NCI-H82 treated with DMSO at 0.1 percent for 48 hours (cell line): ENCODE results near the gene LARP4B.

Experiments
- DNase-seq: peaks from one replicate; lab custom pipeline; 2025; ENCODE audit not compliant: unreplicated experiment; lab: John Stamatoyannopoulos, UW

Gene LARP4B

DNA sequence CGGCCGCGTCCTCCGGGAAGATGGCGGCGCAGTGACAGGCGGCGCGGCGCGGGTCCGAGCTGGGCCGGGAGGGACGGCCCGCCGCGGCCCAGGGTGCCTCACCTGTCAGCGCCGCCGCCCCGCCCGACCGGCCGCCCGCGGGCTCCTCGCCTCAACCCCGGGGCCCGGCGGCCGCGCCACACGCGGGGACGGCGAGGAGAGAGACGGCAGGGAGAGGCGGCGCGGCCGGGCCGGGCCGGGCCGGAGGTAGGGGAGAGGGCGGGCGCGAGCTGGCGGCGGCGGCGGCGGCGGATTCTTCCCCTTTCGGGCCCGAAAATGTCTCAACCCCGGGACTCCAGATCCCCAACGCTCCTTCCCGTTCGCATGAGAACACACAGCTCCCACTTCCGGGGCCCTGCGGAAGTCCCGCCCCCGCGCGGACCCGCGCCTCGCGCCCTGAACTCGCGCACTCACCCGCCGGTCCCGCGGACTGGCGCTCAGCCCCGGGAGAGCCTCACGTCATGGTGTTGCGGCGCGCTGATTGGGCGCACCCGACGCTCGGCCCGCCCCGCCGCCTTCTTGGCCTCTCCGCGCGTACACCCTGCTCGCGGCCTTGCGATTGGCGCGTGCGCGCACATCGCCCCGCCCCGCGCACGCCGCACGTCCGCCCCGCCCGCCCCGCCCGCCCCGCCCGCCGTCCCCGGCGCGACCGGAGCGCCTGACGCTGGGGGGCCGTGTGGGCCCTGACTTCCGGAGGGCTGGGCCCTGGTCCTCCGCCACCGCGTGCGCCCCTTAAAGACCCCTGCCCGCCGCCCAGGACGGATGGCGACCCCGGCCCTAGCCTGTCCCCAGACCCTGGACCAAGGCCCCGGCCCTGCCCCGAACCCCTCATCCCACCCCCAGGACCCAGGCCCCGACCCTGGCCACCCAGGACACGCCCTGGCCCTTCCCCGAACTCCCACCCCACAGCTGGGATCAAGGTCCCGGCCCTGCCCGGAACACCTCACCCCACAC, at the start of gene LARP4B:
TSS of gene LARP4B (minus strand) at position 380 of the 993 bp plus-strand sequence. CDS start 45,984 bp downstream, outside the sequence.
- DNase-seq, result peak; percentile 77

DNA sequence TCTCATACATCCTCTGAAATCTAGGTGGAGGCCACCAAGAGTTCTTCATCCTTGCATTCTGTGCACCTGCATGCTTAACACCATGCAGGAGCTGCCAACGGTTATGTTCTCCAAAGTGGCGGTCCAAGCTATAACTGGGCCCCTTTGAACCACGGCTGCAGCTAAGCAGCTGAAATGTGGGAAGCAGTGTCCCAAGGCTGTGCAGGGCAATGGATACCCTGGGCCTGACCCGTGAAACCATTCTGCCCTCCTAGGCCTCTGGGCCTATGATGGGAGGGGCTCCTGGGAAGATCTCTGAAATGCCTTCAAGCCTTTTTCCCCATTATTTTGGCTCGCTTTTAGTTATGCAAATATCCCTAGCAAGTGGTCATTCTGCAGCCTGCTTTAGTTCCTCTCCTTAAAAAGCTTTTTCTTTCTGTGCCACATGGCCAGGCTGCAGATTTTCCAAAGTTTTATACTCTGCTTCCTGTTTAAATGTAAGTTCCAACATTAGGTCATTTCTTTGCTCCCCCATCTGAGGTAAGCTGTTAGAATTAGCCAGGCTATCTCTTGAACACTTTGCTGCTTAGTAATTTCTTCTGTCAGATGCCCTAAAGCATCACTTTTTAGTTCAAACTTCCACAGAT, 49.1 kb upstream of the LARP4B start:
- DNase-seq, result no peak

DNA sequence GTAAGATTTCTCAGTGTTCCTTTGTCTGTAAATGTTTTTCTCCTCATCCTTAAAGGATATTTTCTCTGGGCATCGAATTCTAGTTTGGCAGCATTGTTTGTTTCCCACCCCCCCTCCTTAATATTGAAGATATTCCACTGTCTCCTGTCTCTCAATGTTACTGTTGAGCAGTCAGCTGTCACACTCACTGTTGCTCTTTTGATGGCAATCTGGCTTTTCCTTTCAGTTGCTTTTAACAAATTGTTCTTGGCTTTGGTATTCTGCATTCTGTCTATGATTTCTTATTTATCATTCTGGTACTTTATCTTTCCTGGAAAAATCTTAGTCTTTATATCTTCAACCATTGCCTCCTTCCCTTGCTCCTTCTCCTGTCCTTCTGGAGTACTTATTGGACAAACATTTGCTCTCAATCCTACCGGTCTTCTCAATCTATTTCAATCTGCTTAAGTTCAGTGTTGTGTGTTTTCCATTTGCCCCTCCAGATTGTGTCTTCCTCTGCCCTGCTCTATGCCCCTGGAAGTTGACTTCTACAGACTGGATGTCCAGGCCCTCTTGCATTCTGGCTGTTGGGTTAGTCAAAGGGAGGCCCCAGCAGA, 47.4 kb upstream of the LARP4B start:
- no peak for DNase-seq

DNA sequence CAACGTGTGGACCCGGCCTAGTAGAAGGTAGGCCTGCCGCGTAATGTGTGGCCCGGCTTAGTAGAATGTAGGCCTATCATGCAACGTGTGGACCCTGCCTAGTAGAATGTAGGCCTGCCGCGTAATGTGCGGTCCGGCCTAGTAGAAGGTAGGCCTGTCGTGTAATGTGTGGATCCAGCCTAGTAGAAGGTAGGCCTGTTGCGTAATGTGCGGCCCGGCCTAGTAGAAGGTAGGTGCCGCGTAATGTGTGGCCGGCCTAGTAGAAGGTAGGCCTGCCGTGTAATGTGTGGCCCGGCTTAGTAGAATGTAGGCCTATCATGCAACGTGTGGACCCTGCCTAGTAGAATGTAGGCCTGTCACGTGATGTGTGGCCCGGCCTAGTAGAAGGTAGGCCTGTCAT, 44.8 kb upstream of the LARP4B start:
- no peak for DNase-seq

DNA sequence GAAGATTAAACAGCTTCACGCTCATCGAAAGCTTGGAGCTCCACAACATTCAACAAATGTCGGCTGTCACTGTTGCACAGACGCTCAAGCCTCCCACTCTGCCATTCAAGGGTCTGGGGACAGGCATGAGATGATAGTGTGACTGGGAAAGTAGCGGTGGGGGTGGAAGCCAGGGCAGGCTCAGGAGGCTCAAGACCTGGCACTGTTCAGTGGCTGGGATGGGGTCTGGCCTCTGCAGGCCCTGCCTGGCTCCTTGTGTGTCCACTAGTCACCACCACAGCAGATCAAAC, 43.2 kb upstream of the LARP4B start:
- no peak for DNase-seq

DNA sequence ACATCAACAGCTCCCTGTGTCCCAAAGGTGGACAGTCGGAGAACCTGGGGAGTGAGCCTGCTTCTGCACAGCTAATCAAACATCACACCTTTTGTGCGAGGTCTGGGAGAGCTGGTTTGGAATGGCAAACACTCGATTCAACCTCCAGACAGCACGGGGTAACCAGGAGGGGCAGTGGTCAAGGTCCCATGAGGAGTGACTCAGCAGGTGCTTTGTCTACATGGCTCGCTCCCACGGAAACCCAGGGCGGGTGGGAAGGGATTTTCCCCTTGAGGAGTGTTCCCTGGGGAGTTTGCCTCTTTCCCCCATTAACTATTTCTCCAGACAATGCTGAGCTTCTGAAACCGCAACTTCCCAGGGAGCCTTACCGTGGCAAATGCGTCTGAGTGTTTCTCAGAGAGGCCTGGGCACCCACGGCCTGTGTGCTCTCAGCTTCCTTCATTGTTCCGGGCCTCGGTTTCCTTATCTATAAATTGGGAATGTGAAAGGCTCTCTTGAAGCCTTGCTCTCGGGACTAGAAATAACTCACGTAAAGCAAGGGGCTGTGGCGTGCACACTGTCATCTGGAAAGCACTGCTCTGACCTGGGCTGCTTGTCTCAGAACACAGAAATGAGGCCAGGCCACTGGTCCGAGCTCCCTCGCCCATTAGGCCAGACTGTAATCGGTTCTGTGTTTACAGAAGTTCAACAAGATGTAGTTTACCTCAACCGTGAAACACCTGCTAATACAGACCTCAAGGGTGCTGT, 42.7 kb upstream of the LARP4B start:
- DNase-seq, result no peak

DNA sequence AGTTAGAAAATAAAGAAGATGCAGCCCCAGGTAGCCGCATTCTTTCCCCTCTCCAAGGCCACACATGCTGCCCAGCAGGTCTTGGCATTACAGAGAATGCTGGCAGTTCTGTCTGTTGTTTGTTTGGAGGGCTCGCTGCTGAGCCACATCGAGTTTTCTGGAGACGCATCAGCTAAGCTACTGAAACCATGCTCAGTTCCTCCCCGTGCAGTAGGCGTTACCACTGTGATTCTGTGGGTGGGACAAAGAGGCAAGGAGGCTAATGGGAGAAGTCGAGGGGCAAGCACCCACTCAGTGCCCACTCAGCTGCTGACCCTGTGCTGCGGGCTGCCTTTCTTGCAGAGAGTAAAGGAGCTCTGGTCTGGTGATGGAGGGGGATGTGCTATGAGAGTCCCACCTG, 41.3 kb upstream of the LARP4B start:
- no peak for DNase-seq

DNA sequence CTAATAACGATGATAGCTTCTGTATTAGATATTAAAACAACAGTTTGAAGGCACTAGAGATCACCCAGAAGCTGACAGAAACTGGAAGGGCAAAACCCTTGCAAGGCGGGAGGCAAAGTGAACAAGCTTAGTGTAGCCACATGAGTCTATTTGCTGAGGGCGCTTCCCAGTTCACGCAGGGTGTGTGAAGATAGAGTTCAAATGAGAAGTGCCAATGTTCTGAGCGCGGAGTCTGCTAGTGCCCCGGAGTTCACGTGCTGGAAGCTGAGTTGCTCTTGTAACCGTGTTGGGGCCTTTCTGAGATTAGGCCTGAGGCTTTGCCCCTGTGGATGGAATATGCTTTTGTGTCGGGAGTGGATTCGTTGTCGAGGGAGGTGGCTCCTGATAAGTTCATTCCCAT, 40.1 kb upstream of the LARP4B start:
- DNase-seq, result no peak

DNA sequence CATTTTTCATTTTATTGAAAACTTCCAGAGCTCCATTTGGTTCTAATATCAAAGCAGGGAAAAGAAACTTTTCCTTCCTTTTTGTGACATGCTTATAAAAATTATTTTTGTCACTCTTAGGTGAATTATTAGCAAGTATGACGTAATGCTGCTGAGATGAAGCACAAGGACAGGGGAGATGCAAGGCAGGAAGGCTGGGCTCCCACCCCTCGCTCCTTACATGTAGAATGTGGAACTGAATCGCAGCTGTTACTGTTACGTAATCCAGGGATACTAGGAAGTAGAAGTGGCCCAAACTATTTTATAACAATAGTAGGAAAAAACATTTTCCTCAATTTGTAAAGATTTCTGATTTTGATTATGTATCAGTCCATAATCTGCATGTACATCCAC, 39.6 kb upstream of the LARP4B start:
- DNase-seq, result no peak

DNA sequence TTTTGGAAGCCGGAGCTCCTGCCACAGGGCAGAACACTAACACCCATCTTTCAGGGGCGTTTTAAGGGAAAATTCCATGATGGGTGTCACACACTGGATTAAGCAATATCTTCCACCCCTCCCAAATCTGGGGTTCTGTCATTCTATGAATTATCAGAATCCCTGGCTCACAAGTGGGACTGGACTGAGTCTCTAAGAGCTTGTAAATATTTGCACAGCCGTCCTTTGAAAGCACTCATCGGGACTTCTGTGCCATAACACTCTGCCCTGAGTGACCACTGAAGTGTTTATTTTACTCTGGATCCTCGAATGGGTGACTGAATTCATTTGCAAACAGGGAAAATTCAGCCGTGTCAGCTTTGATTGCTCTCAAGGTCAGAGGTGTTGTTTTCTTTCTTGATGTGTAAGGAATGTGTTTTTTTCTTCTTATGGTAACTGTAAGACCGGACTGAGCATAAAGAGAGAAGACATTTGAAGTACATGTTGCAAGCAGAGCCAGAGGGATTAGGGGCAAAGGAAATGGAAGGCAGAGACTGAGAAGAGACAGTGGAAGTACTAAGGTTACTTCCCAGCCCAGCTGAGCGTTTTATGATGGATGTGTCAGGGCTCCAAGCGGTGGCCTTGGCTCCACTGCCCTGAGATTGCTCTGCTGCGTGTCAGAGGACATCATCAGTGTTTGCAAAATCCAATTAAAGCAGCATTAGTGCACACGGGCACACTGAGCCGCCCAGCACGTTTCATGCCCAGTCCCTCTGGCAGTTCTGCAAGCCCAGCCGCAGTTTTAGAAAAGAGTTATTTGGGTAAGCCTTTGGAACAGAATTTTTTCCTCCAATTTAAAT, 39.0 kb upstream of the LARP4B start:
- DNase-seq, result peak; percentile 59

DNA sequence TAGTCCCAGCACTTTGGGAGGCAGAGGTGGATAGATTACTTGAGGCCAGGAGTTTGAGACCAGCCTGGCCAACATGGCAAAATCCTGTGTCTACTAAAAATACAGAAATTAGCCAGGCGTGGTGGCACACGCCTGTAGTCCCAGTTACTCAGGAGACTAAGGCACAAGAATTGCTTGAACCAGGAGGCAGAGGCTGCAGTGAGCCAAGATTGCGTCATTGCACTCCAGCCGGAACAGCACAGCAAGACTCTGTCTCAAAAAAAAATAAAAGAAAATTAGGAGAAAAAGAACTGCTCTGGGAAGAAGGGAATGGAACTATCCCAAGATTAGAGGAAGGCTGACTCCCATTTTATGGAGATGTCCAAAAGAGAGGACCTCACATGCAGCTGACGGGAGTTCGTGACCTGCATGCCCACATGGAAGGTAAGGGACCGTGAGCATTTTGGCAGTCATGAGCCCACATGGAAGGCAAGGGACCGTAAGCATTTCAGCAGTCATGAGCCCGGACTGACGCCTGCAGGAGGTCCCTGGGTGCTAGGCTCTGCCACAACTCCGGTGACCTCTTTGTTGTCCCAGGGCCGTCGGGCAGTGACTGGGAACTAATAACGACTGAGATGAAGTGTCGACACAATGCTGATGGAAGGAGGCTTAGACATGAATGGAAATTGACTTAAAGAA, 38.1 kb upstream of the LARP4B start:
- no peak for DNase-seq

DNA sequence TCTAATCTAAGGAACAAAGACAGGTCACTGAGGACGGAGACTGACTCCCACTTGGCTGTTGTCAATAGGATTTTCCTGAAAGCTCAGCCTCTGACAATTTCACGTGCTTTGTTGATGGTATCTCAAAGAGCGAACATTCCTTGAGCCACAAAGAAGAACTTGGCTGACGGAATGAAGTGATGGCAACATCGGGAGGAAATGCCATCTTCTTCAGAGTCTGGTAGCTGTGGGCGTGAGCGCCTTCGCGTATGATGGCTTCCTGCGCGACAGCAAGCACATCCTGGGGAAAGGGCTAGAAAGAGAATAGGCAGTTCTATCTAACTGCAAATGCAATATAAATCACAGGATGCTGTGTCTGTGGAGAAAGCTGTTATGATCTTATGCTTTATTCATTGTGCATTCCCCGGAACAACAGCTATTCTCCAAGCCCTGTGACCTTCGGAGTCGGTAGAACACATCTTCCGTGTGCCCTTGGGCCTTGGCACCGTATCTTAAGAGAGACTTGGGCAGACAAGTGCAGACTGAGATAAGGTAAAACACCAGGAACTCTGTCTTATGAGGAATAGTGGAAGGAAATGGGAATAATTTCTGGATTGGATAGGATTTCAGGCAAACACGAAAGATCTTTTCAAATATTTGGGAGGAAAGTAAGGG, 37.2 kb upstream of the LARP4B start:
- DNase-seq, result no peak

DNA sequence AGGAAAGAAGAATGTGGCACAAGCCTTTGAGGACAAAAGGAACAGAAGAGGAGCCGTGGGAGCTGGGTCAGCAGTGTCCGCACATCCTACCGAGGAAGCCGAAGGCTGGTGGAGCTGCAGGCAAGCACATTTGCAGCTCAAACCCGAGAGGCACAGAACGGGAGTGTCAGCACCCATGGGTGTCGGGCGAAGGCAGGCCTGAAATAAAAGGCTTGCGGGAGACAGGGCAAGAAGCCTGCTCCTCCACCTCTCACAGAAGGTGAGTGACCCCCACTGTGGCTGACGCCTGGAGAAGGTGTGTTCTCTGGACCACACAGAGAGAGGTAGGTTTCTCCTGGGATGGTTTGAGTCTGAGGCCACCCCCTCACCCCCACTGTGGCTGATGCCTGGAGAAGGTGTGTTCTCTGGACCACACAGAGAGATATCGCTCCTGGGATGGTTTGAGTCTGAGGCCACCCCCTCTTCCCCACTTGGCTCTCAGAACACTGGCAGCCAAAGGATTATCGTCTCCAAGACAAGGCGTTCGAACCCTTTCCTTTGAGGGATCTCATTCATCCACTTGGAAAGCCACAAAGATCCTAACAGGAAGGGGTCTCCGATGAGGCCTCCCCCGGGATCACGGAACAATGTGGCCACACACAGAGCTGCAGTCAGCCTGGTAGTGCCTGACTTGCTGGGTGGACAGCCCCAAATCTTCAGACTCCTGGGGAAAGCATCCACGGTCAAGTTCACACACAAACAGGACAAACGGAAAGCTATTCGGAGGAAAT, 35.1 kb upstream of the LARP4B start:
- DNase-seq, result no peak

DNA sequence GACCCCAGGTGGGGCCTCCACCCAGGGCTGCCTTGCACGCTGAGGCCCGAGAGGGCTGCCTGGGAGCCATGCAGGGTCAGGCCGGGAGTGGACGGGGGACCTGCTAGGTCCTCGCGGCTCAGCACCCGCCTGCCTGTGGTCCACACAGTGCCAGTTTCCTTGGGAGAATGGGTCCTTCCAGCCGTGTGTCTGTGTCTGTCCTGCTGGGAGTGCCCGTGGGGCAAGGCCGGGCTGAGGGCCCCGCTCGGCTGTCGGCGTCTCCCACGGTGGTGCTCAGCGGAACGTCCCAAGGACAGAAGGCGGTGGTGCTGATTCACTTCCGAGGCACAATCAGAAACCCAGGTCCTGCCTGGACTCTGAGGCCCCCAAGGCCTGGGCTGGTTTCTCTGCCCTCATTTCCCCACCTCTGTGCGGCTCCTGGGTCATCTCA, 33.5 kb upstream of the LARP4B start:
- DNase-seq, result no peak

DNA sequence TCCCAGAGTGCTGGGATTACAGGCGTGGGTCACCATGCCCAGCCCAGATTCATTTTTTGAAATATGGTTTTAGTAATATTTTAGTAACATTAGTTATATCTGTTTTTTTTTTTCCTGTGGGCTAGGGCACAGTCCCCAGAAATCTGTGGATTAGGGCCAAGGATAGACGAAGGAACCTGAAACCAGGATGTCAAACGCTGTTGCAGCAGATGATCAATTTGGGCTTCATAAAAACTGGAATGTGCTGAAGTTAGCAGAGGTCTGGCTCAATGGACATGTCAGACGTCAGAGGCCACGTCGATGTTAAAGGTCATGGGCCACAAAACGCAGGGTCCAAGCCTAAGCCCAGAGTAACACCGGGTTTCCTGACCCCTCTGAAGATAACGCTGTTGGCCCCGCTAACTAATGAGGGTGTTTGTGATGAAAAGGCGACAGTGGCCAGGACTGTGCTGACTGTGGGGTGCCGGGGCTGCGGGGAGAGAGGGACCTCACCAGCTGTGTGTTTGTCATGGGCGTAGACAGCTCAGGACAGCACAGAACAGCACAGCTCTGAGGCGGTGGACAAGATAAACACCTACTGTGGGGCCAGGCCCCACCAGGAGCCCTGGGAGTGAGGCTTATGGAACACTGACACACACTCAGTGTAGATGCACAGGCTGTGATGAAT, 32.9 kb upstream of the LARP4B start:
- no peak for DNase-seq

DNA sequence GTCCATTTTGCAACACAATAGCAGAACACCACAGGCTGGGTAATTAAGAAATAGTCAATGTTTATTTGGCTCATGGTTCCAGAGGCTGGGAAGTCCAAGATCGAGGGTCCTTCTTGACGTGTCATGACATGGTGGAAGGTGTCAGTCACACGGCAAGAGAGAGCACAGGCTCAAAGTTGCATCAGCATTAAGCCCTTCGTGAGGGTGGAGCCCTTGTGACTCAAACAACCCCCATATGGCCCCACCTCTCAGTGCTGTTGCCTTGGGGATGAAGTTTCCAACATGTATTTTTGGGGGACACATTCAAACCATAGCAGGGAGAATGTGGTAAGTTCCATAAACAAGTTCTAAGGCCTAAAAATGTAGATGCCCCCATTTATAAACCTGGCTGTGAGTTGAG, 32.1 kb upstream of the LARP4B start:
- no peak for DNase-seq

DNA sequence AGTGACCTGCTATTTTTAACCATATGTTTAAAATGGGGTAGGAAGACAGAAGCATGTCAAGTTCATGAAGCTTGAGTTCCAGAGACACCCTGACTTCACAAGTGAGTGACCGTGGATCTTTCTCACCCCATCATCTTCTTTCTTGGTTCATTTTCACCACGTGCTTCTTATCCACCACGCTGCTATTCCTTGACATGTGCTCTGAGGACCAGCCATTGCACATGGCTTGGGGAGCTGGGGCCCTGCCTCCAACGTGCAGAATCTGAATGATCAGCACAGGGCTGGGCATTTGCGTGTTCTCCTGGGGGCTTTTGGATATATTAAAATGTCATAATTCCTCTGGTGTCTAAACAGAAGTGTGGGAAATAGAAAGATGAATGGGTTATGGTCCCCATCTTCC, 31.7 kb upstream of the LARP4B start:
- no peak for DNase-seq

DNA sequence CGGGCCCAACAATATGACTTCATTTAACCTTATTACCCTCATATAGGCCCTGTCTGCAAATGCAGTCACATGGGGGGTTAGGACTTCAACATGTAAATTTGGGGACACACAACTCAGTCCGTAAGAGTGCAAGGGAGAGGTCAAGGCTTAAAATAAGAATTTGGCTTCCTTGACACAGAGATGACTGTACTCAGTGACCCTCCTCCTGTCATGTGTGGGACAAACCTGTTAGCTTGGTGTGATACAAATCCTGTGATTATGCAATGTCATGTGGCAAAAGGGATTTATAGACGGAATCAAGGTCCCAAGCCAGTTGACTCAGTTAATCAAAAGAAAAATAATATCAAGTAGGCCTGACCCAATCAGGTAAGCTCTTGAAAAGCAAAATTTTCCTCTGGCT, 30.8 kb upstream of the LARP4B start:
- no peak for DNase-seq
